B cell (primary cell): Measurements from ENCODE around the gene SLC4A1. TPM values are rescaled to one million over a fixed set of nuclear protein-coding genes. Genes with fewer than 3 reads are reported as not detected.

Source experiments
- ATAC-seq: fragments of 200-7000 bp; cut with Tn5 transposase; one replicate; pipeline ENCODE4 v1.10.0; 2021; ENCODE audit warnings: low read depth, mild to moderate bottlenecking, moderate number of reproducible peaks, moderate library complexity
- CTCF ChIA-PET: fragments of 350-600 bp; sonication (Branson Sonifier 250); formaldehyde crosslinking; loops from one replicate; lab custom pipeline; 2021; ENCODE audit warnings: antibody characterized with exemption, inconsistent platforms; lab: Charles Lee
- POLR2A ChIA-PET: fragments of 350-600 bp; sonication (Branson Sonifier 250); formaldehyde crosslinking; loops from one replicate; lab custom pipeline; 2021; ENCODE audit warnings: antibody characterized with exemption; lab: Charles Lee
- DNase-seq: peaks from one replicate; pipeline ENCODE4 v3.0.0; 2013
- H2AFZ ChIP-seq: 2 replicates; pipeline ENCODE4 v1.6.1; 2012; ENCODE audit warnings: mild to moderate bottlenecking, low read depth, low read length; ENCODE audit not compliant: insufficient read depth, poor library complexity, severe bottlenecking
- H3K27ac ChIP-seq, 2 donors: 1 replicate in 1 of 2; 2 replicates in 1 of 2; pipeline ENCODE4 v1.5.1; 2012 to 2013; ENCODE audit warnings: low read length in 2 of 2, mild to moderate bottlenecking in 2 of 2, moderate library complexity in 1 of 2
- H3K27me3 ChIP-seq, 4 experiments: fragments of 200-600 bp in 1 of 4; sonication (generic) in 1 of 4; replicated peaks in 1 of 4; 1 replicate in 2 of 4; 2 replicates in 2 of 4; pipeline versions ENCODE4 v1.6.1 to v1.7.0; 2013 to 2016; ENCODE audit warnings: low read length in 3 of 4, mild to moderate bottlenecking in 2 of 4, mixed read lengths in 1 of 4, moderate library complexity in 1 of 4; ENCODE audit not compliant: insufficient read depth in 4 of 4, control insufficient read depth in 3 of 4; ENCODE audit errors: control extremely low read depth in 1 of 4
- H3K36me3 ChIP-seq, 2 experiments: replicated peaks in 1 of 2; 1 replicate in 1 of 2; 2 replicates in 1 of 2; pipeline versions ENCODE4 v1.6.1 to v1.7.1; 2013; ENCODE audit warnings: low read length in 1 of 2; ENCODE audit not compliant: insufficient read depth in 2 of 2, control insufficient read depth in 1 of 2; ENCODE audit errors: control extremely low read depth in 1 of 2, extremely low read depth in 1 of 2
- H3K4me1 ChIP-seq, 2 donors: fragments of 200-600 bp in 1 of 2; sonication (generic) in 1 of 2; 1 replicate in 1 of 2; 2 replicates in 1 of 2; pipeline versions ENCODE4 v1.5.1 to v1.6.1; 2013 to 2017; ENCODE audit warnings: low read length in 2 of 2; ENCODE audit not compliant: control insufficient read depth in 2 of 2, insufficient read depth in 2 of 2
- H3K4me2 ChIP-seq: replicated peaks from 2 replicates; pipeline ENCODE3; 2012; ENCODE audit warnings: mild to moderate bottlenecking, low read depth, low read length; ENCODE audit not compliant: poor library complexity, severe bottlenecking
- H3K4me3 ChIP-seq, 5 experiments: fragments of 200-600 bp in 1 of 5; sonication (generic) in 1 of 5; 1 replicate in 3 of 5; 2 replicates in 2 of 5; pipeline versions ENCODE4 v1.5.1 to v1.7.0; 2011 to 2016; ENCODE audit warnings: low read length in 4 of 5, mild to moderate bottlenecking in 4 of 5, low read depth in 2 of 5, control low read depth in 1 of 5, moderate library complexity in 1 of 5; ENCODE audit not compliant: insufficient read depth in 1 of 5; ENCODE audit errors: control extremely low read depth in 1 of 5, extremely low read depth in 1 of 5
- H3K79me2 ChIP-seq: fragments of 200-600 bp; sonication (generic); one replicate; pipeline ENCODE4 v1.6.0; 2016; ENCODE audit warnings: low read length; ENCODE audit not compliant: control insufficient read depth, insufficient read depth
- H3K9ac ChIP-seq: fragments of 200-600 bp; sonication (generic); 2 replicates; pipeline ENCODE4 v1.6.1; 2017; ENCODE audit warnings: mild to moderate bottlenecking, low read length, moderate library complexity
- H3K9me3 ChIP-seq, 3 donors: one replicate each; pipeline versions ENCODE4 v1.6.1 to v1.7.1; 2013; ENCODE audit warnings: low read length in 2 of 3; ENCODE audit not compliant: control insufficient read depth in 2 of 3, insufficient read depth in 1 of 3; ENCODE audit errors: control extremely low read depth in 1 of 3
- H4K20me1 ChIP-seq: 2 replicates; pipeline ENCODE4 v1.6.0; 2012; ENCODE audit warnings: mild to moderate bottlenecking, low read length; ENCODE audit not compliant: insufficient read depth, control insufficient read depth, poor library complexity, severe bottlenecking
- H3K27ac Mint-ChIP-seq: one replicate; pipeline ENCODE4 v1.8.0; 2021; ENCODE audit warnings: mixed read lengths
- H3K27me3 Mint-ChIP-seq: one replicate; pipeline ENCODE4 v1.8.0; 2021; ENCODE audit warnings: mixed read lengths
- H3K4me1 Mint-ChIP-seq: one replicate; pipeline ENCODE4 v1.8.0; 2021; ENCODE audit warnings: mixed read lengths
- H3K4me3 Mint-ChIP-seq: one replicate; pipeline ENCODE4 v1.8.0; 2021; ENCODE audit warnings: mixed read lengths
- H3K9me3 Mint-ChIP-seq: one replicate; pipeline ENCODE4 v1.8.0; 2022; ENCODE audit warnings: mixed read lengths; ENCODE audit not compliant: insufficient read depth
- CTCF ChIP-seq: fragments of 200-600 bp; IDR thresholded peaks from one replicate; pipeline ENCODE4 v1.8.0; 2022; ENCODE audit warnings: antibody characterized with exemption, mild to moderate bottlenecking
- EZH2 ChIP-seq: IDR thresholded peaks from 2 replicates; pipeline ENCODE4 v1.6.1; 2012; ENCODE audit warnings: borderline replicate concordance, low read depth, mild to moderate bottlenecking, moderate library complexity, low read length; ENCODE audit not compliant: insufficient read depth, poor library complexity, severe bottlenecking
- WGBS: methylation state at CpG from one replicate; pipeline ENCODE4 v1.1.5; 2013; ENCODE audit warnings: missing lambda C conversion rate; ENCODE audit not compliant: insufficient coverage; 5-methylcytosine and 5-hydroxymethylcytosine counted together
- intact Hi-C: fragments of 100-400 bp; cut with micrococcal nuclease; formaldehyde crosslinking; loops from one replicate; pipeline ENCODE4 v1.10.0; 2022
- polyA plus RNA-seq: library from polyadenylated mRNA; depleted of rRNA; stranded (reverse); fragments of >200 nt; gene quantifications from 2 replicates; pipeline ENCODE4 v1.2.3, GENCODE V29; 2012
- total RNA-seq, 2 donors: library from RNA; stranded (reverse); fragments of 120-200 nt in 1 of 2; gene quantifications; 1 replicate in 1 of 2; 2 replicates in 1 of 2; pipeline versions ENCODE4 v1.2.3 to v1.2.4, GENCODE V29; 2013 to 2022

The SLC4A1 gene
- total and polyA plus RNA-seq, 2 donors (not counting 1 experiment from before 2014, with no cell fraction given): 0.22 TPM; not detected in 1

DNA sequence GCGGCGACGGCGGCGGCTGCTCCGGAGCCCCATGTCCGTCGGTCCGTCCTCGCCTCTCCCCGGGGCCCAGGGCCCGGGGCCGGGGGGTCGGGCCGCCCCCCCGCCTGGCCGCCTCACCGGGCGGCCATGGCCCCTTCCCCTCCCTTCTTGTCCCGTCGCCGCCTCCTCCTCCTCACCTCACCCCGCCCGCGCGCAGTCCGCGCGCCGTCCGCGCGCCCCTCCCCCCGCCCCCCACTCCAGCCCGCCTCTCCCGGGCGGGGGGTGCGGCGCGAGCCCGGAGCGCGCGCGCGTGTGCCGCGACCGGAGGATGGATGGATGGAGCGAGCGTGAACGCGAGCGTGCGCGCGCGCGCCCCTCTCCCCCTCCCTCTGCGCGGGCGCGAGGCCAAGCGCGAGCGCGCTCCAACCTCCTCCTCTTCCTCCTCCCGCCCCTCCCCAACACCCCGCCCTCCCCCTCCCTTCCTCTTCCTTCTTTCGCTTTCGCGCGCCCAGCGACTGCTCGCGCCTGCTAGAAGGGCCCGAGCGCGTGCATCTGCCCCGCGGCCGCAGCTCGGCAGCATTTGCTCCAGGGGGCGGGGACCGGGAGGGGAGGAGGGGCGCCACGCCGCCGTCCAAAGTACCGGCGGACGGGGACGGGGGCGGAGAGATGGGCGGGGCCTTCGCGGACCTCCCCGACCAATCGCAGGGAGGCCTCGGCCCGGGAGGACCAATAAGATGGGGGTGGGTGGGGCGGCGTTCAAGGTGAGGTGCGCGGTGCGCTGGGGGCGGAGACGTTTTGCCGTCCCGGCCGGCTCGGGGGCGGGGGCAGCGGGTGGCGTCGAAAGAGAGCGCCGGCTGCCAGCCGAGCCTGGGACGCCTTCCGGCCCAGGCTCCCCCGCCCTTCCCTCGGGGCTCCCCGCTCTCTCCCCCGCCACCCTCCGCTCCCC is 68.1 kb downstream of the SLC4A1 start, which contains the start of gene ATXN7L3:
TSS of gene ATXN7L3 (minus strand) at position 332 of the 925 bp plus-strand sequence. CDS start 1,814 bp downstream, outside the sequence.
- WGBS: under 1% methylated on average over 89 of the region's 126 CpGs
- Mint-ChIP-seq H3K4me1 (peaks cover 46% of the 10 kb centered on the region), H3K27ac (peak within 1 kb of the TSS; percentile 95), H3K9me3 (no peaks in the 10 kb centered on the region), H3K4me3 (peak within 1 kb of the TSS; percentile 88), H3K27me3 (no peaks in the 10 kb centered on the region)
- peak within 1 kb of the TSS; percentile 92 for H3K4me2 ChIP-seq
- H4K20me1 ChIP-seq: peaks cover 20% of the 10 kb centered on the region
- peaks cover 41% of the 10 kb centered on the region for H3K79me2 ChIP-seq
- intact Hi-C loops: loop anchor here (1.0 kb wide), 6 partner anchors 10 to 148 kb away; partner anchors contain the start of genes HROB, SLC25A39 and TMUB2
- TF ChIP-seq EZH2 (no peak), CTCF (no peak)
- ChIA-PET CTCF (interaction anchor here (1.4 to 5.4 kb wide), 2 partner anchors 10 to 31 kb away, joined by 3 to 44 read pairs; no protein-coding TSS in a partner anchor), POLR2A (interaction anchor here (0.6 to 8.9 kb wide), 16 partner anchors 9 to 1440 kb away, joined by 3 to 100 read pairs (median 6); partner anchors contain the start of genes BRCA1, SLC25A39, TMUB2 and UBTF)
- no peaks in the 10 kb centered on the region for H3K27me3 ChIP-seq
- peaks cover 3 to 23% of the 10 kb centered on the region in 2 experiments for H3K36me3 ChIP-seq
- peak within 1 kb of the TSS; percentile 79 for H3K9ac ChIP-seq
- no peaks in the 10 kb centered on the region for H3K9me3 ChIP-seq
- H3K4me3 ChIP-seq: peak within 1 kb of the TSS; percentile 66 to 83 (median 81)
- peak within 1 kb of the TSS; percentile 89 to 90 for H3K27ac ChIP-seq
- peak within 1 kb of the TSS; percentile 81 for H2AFZ ChIP-seq
- ATAC-seq: peak; percentile 81
- peak; percentile 100 for DNase-seq
- H3K4me1 ChIP-seq: peaks cover 30 to 43% of the 10 kb centered on the region in 2 donors
